ENCODE results near the gene ADAR. TPM values are rescaled to one million over a fixed set of nuclear protein-coding genes. Genes with fewer than 3 reads are reported as not detected.

ADAR gene
- total and polyA plus RNA-seq, 2 of the 4 experiments (the other 2 are of a cell fraction) = 70.9 to 131 TPM

DNA sequence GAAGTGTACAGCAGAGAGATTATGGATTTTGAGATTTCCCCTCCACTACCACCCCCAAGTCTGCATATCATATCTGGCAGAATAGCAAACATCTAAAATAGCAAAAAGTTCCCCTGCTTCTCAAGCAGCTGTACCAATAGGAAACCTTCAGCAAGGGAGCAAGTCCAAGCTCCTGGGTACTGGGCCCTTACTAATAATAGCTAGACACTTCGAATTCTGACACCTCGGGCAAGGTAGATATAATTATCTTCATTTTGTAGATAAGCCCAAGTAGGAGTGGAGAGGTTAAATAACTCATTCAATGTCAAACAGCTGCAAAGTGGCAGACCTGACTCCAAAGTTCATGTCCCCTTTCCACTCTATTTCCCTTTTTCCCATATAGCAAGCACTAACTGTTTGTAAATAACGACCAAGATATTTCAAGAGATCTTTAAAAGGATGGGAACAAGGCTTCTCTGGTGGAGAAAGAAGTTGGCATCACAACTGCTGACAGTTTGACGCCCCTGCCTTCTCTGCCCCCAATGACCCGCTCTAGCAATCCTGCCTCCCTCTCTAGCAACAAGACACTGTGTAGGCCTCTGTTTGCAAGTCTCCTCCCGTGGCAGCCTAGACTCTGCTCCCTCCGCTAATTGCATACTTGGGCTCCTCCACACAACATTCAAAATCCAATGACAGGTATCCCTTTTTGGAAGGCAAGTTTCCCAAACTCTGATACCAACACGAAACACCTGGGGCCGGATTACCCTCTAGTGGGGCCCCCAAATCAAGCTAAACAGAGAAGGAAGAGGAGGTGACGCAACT is 18.7 kb upstream of the ADAR start:
- DNase-seq (no peak), ATAC-seq (ENCODE audit: low read depth) (peak; percentile 12)
- Histone ChIP-seq H3K27ac (ENCODE audit: insufficient read depth, low read length) (peak overlapping the region; percentile 82), H3K56ac (ENCODE audit: extremely low read depth, insufficient read depth, low read length) (peak overlapping the region; percentile 68), H3K4me2 (ENCODE audit: low read depth, low read length) (peak overlapping the region; percentile 96), H2AK9ac (replicated peaks; ENCODE audit: low read depth, low read length, poor library complexity) (peak overlapping the region; percentile 90), H2BK15ac (ENCODE audit: low read depth, low read length) (peak overlapping the region; percentile 32; the same call in 1 of the 3 replicates), H3K4me1 (ENCODE audit: control insufficient read depth, insufficient read depth, low read length) (peaks cover 9% of the 10 kb centered on the region), H3K9me3 (ENCODE audit: control insufficient read depth, insufficient read depth, low read length) (no peaks in the 10 kb centered on the region), H3K79me1 (ENCODE audit: low read depth in 1 of 2, low read length in 2 of 2) (peaks cover 20 to 49% of the 10 kb centered on the region in 2 experiments; a peak in 3 of 4 replicates), H2AK5ac (ENCODE audit: low read depth, low read length) (peak overlapping the region; percentile 56), H3K9ac (ENCODE audit: low read depth, low read length) (peak overlapping the region; percentile 79), H4K20me1 (ENCODE audit: insufficient read depth, low read length) (peaks cover 46% of the 10 kb centered on the region), H3K36me3 (ENCODE audit: control insufficient read depth, insufficient read depth, low read length) (peaks cover 4% of the 10 kb centered on the region), H3K9me1 (ENCODE audit: insufficient read depth, low read length) (peaks cover 13% of the 10 kb centered on the region), H2BK120ac (ENCODE audit: low read depth, low read length) (peak overlapping the region; percentile 94; the same call in 1 of the 2 replicates), H2BK5ac (ENCODE audit: low read depth, low read length, poor library complexity, severe bottlenecking) (peak overlapping the region; percentile 69), H4K5ac (ENCODE audit: low read depth, low read length) (peak overlapping the region; percentile 40), H4K8ac (ENCODE audit: low read depth in 2 of 2, low read length in 2 of 2) (peak overlapping the region; percentile 89 to 92), H2AFZ (replicated peaks; ENCODE audit: low read length, poor library complexity) (peak overlapping the region; percentile 99), H3K27me3 (ENCODE audit: control insufficient read depth, insufficient read depth, low read length) (0 out of 2 replicates have a peak, but pooled peaks cover 2% of the 10 kb centered on the region), H2BK20ac (ENCODE audit: low read depth, low read length) (no peak overlapping the region), H3K23ac (ENCODE audit: low read depth, low read length) (peak overlapping the region; percentile 44), H3K4me3 (ENCODE audit: insufficient read depth, low read depth, low read length) (peak overlapping the region; percentile 83), H4K91ac (ENCODE audit: insufficient read depth, low read depth, low read length) (peak overlapping the region; percentile 84), H3K18ac (ENCODE audit: low read depth, low read length) (peak overlapping the region; percentile 4; the same call in 1 of the 2 replicates), H3K4ac (ENCODE audit: low read depth, low read length) (peak overlapping the region; percentile 99), H3K14ac (replicated peaks; ENCODE audit: low read depth, low read length) (peak overlapping the region; percentile 93)
- ChIA-PET CTCF (interaction anchor here (0.8 kb wide), 2 partner anchors 67 to 274 kb away, joined by 3 to 4 read pairs; no protein-coding TSS in a partner anchor), POLR2A (ENCODE audit: unreplicated experiment) (no interaction called here)
- dilution Hi-C loops (cut with HindIII; ENCODE audit: low sequenced_read_pairs, unreplicated experiment) (no loop called here), in situ Hi-C loops (cut with MboI; ENCODE audit: low sequenced_read_pairs) (no loop called here), intact Hi-C loops (cut with micrococcal nuclease) (no loop called here)
- WGBS, 2 experiments (ENCODE audit: extremely low coverage in 2 of 2, insufficient read length in 1 of 2) = 3% methylated on average over 5 of the region's 10 CpGs; no CpG with 5 or more reads in 1 of the 2 experiments
- no TSS peak for BruUV-seq (replicated peaks)
- peak; percentile 95; the same call in 1 of the 2 replicates for TF ChIP-seq CEBPB (IDR thresholded peaks at IDR 0.05; ENCODE audit: low read depth, low read length)
- TF ChIP-seq, protein P1, sequence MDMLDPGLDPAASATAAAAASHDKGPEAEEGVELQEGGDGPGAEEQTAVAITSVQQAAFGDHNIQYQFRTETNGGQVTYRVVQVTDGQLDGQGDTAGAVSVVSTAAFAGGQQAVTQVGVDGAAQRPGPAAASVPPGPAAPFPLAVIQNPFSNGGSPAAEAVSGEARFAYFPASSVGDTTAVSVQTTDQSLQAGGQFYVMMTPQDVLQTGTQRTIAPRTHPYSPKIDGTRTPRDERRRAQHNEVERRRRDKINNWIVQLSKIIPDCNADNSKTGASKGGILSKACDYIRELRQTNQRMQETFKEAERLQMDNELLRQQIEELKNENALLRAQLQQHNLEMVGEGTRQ (IDR thresholded peaks at IDR 0.05; ENCODE audit: low read depth, low read length) = no peak
- TF ChIP-seq, protein P2, sequence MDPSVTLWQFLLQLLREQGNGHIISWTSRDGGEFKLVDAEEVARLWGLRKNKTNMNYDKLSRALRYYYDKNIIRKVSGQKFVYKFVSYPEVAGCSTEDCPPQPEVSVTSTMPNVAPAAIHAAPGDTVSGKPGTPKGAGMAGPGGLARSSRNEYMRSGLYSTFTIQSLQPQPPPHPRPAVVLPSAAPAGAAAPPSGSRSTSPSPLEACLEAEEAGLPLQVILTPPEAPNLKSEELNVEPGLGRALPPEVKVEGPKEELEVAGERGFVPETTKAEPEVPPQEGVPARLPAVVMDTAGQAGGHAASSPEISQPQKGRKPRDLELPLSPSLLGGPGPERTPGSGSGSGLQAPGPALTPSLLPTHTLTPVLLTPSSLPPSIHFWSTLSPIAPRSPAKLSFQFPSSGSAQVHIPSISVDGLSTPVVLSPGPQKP (IDR thresholded peaks at IDR 0.05; ENCODE audit: borderline replicate concordance, low read depth, low read length) = no peak
